MM.1S (cell line): ENCODE data around the gene TRAPPC12.

Experiments used
- CTCF ChIP-seq: fragments of 300-600 bp; sonication (generic); IDR thresholded peaks from 2 replicates; pipeline ENCODE4 v1.5.1; 2016; ENCODE audit warnings: antibody characterized with exemption, low read length, mixed read lengths
- EZH2phosphoT487 ChIP-seq: fragments of 300-600 bp; sonication (generic); IDR thresholded peaks from 2 replicates; pipeline ENCODE4 v1.6.1; 2018; ENCODE audit warnings: antibody characterized with exemption, low read length

- TF ChIP-seq CTCF (peak; percentile 93), EZH2phosphoT487 (no peak)
Observed at GRCh38 chr2:3461801-3462492, 82.5 kb downstream of the TRAPPC12 start.
